CD14-positive monocyte (primary cell): ENCODE results near the gene SCAF4. TPM values are rescaled to one million over a fixed set of nuclear protein-coding genes. Genes with fewer than 3 reads are reported as not detected.

Source experiments
- DNase-seq, 3 donors: peaks; one replicate each; pipeline ENCODE4 v3.0.0-alpha.2; 2011 to 2022
- H2AFZ ChIP-seq: 2 replicates; pipeline ENCODE4 v1.6.0; 2012; ENCODE audit warnings: mild to moderate bottlenecking, low read depth, low read length, inconsistent platforms; ENCODE audit not compliant: insufficient read depth, poor library complexity, severe bottlenecking
- H3K27ac ChIP-seq, 2 donors: 1 replicate in 1 of 2; 2 replicates in 1 of 2; pipeline ENCODE4 v1.5.1; 2012 to 2013; ENCODE audit warnings: low read length in 2 of 2, control low read depth in 1 of 2, inconsistent platforms in 1 of 2, low read depth in 1 of 2, mild to moderate bottlenecking in 1 of 2
- H3K27me3 ChIP-seq, 2 donors: one replicate each; pipeline versions ENCODE4 v1.6.0 to v1.6.1; 2011 to 2013; ENCODE audit warnings: low read length in 2 of 2; ENCODE audit not compliant: control insufficient read depth in 2 of 2, insufficient read depth in 2 of 2
- H3K36me3 ChIP-seq, 2 donors: replicated peaks in 1 of 2; 1 replicate in 1 of 2; 2 replicates in 1 of 2; pipeline versions ENCODE4 v1.5.1 to v1.6.1; 2012 to 2013; ENCODE audit warnings: low read length in 2 of 2, control low read depth in 1 of 2, inconsistent platforms in 1 of 2, mild to moderate bottlenecking in 1 of 2; ENCODE audit not compliant: insufficient read depth in 2 of 2, control insufficient read depth in 1 of 2
- H3K4me1 ChIP-seq, 2 donors: 1 replicate in 1 of 2; 2 replicates in 1 of 2; pipeline versions ENCODE4 v1.5.1 to v1.6.1; 2012 to 2013; ENCODE audit warnings: low read length in 2 of 2, control low read depth in 1 of 2, inconsistent platforms in 1 of 2, mild to moderate bottlenecking in 1 of 2, moderate library complexity in 1 of 2; ENCODE audit not compliant: insufficient read depth in 2 of 2, control insufficient read depth in 1 of 2
- H3K4me2 ChIP-seq: replicated peaks from 2 replicates; pipeline ENCODE3; 2012; ENCODE audit warnings: low read length, moderate library complexity, mild to moderate bottlenecking; ENCODE audit not compliant: poor library complexity, severe bottlenecking; ENCODE audit errors: extremely low read depth
- H3K4me3 ChIP-seq, 3 experiments: fragments of 200-600 bp in 1 of 3; sonication (generic) in 1 of 3; replicated peaks in 1 of 3; 1 replicate in 2 of 3; 2 replicates in 1 of 3; pipeline ENCODE4 v1.5.1; 2011 to 2013; ENCODE audit warnings: low read length in 3 of 3, mild to moderate bottlenecking in 3 of 3, control low read depth in 2 of 3, low read depth in 2 of 3, inconsistent platforms in 1 of 3, moderate library complexity in 1 of 3
- H3K79me2 ChIP-seq: 2 replicates; pipeline ENCODE4 v1.6.0; 2012; ENCODE audit warnings: mild to moderate bottlenecking, control low read depth, inconsistent platforms, low read length, moderate library complexity; ENCODE audit not compliant: insufficient read depth
- H3K9ac ChIP-seq: 2 replicates; pipeline ENCODE4 v1.6.0; 2017; ENCODE audit warnings: low read length, mild to moderate bottlenecking; ENCODE audit not compliant: insufficient read depth, poor library complexity, severe bottlenecking
- H3K9me3 ChIP-seq, 2 donors: replicated peaks in 1 of 2; 1 replicate in 1 of 2; 2 replicates in 1 of 2; pipeline versions ENCODE4 v1.5.1 to v1.6.1; 2012 to 2013; ENCODE audit warnings: low read length in 2 of 2, control low read depth in 1 of 2; ENCODE audit not compliant: control insufficient read depth in 1 of 2, insufficient read depth in 1 of 2
- H4K20me1 ChIP-seq: 2 replicates; pipeline ENCODE4 v1.6.0; 2012; ENCODE audit warnings: mild to moderate bottlenecking, low read length, control low read depth, moderate library complexity; ENCODE audit not compliant: insufficient read depth
- H3K27ac Mint-ChIP-seq, 7 donors: one replicate each; pipeline ENCODE4 v1.8.0; 2020; ENCODE audit warnings: mild to moderate bottlenecking in 7 of 7, mixed read lengths in 7 of 7, moderate library complexity in 6 of 7, inconsistent platforms in 2 of 7
- H3K27me3 Mint-ChIP-seq, 3 donors: one replicate each; pipeline ENCODE4 v1.8.0; 2021 to 2022; ENCODE audit warnings: low read depth in 3 of 3, mild to moderate bottlenecking in 3 of 3, mixed read lengths in 3 of 3, moderate library complexity in 3 of 3, inconsistent platforms in 1 of 3
- H3K36me3 Mint-ChIP-seq, 2 donors: one replicate each; pipeline ENCODE4 v1.8.0; 2020; ENCODE audit warnings: mixed read lengths in 2 of 2, inconsistent platforms in 1 of 2, mild to moderate bottlenecking in 1 of 2
- H3K4me1 Mint-ChIP-seq: one replicate; pipeline ENCODE4 v1.8.0; 2020; ENCODE audit warnings: mild to moderate bottlenecking, mixed read lengths
- H3K4me3 Mint-ChIP-seq, 2 donors: one replicate each; pipeline ENCODE4 v1.8.0; 2020; ENCODE audit warnings: mild to moderate bottlenecking in 2 of 2, mixed read lengths in 2 of 2, moderate library complexity in 1 of 2
- H3K9me3 Mint-ChIP-seq, 7 donors: one replicate each; pipeline ENCODE4 v1.8.0; 2020 to 2022; ENCODE audit warnings: mixed read lengths in 7 of 7, mild to moderate bottlenecking in 6 of 7, moderate library complexity in 6 of 7, inconsistent platforms in 2 of 7
- CTCF ChIP-seq: fragments of 200-600 bp; IDR thresholded peaks from one replicate; pipeline ENCODE4 v1.8.0; 2022; ENCODE audit warnings: antibody characterized with exemption, mild to moderate bottlenecking
- WGBS: methylation state at CpG from one replicate; pipeline ENCODE4 v1.1.5; 2013; ENCODE audit warnings: missing lambda C conversion rate; ENCODE audit not compliant: insufficient coverage; 5-methylcytosine and 5-hydroxymethylcytosine counted together
- intact Hi-C, 2 donors: fragments of 100-400 bp; cut with micrococcal nuclease; formaldehyde crosslinking; loops; one replicate each; pipeline versions ENCODE4 v1.15.0 to v1.15.1; 2023
- polyA plus RNA-seq, 3 donors: library from polyadenylated mRNA; depleted of rRNA in 1 of 3; unstranded in 2 of 3; stranded (reverse) in 1 of 3; fragments of 300-500 nt in 2 of 3; fragments of >200 nt in 1 of 3; fragmentation: Illumina TruSeq in 2 of 3; gene quantifications; 1 replicate in 2 of 3; 2 replicates in 1 of 3; pipeline ENCODE4 v1.2.3, GENCODE V29; 2012 to 2021

The SCAF4 gene
- polyA plus RNA-seq, 3 donors: 4.6 to 28.7 (median 11.3) TPM

GRCh38 chr21:31693222-31693621 lies 38.7 kb downstream of the SCAF4 start:
- H3K9ac ChIP-seq: no peak overlapping the region
- H3K4me3 ChIP-seq: no peak overlapping the region
- Mint-ChIP-seq H3K36me3 (peaks cover 77 to 89% of the 10 kb centered on the region in 2 donors), H3K4me3 (no peak overlapping the region), H3K4me1 (no peaks in the 10 kb centered on the region), H3K9me3 (no peaks in the 10 kb centered on the region), H3K27ac (peak overlapping the region in 1 of 7 donors; percentile 61), H3K27me3 (no peaks in the 10 kb centered on the region)
- no peaks in the 10 kb centered on the region for H3K9me3 ChIP-seq
- no peak overlapping the region for H3K27ac ChIP-seq
- no peaks in the 10 kb centered on the region for H3K4me1 ChIP-seq
- H2AFZ ChIP-seq: no peak overlapping the region
- peaks cover 91 to 99% of the 10 kb centered on the region in 2 donors for H3K36me3 ChIP-seq
- peaks cover 4% of the 10 kb centered on the region for H3K79me2 ChIP-seq
- no peaks in the 10 kb centered on the region for H3K27me3 ChIP-seq
- WGBS: 100% methylated on average over 4 of the region's 16 CpGs
- H4K20me1 ChIP-seq: peaks cover 5% of the 10 kb centered on the region
- H3K4me2 ChIP-seq: no peak overlapping the region
- DNase-seq: no peak
- intact Hi-C loops: no loop called here
- no peak for TF ChIP-seq CTCF

- intact Hi-C loops: no loop called here
- H3K9me3 Mint-ChIP-seq: no peaks in the 10 kb centered on the region
These were observed 43.1 kb downstream of the SCAF4 start for GRCh38 chr21:31688603-31689368.

More at GRCh38 chr21:31688603-31689368, 43.1 kb downstream of the SCAF4 start:
- TF ChIP-seq CTCF: no peak
- no peak overlapping the region for H3K9ac ChIP-seq
- Mint-ChIP-seq H3K4me3 (no peak overlapping the region), H3K27ac (peak overlapping the region in 3 of 7 donors; percentile 58 to 68 (median 63)), H3K4me1 (no peaks in the 10 kb centered on the region), H3K36me3 (peaks cover 77 to 90% of the 10 kb centered on the region in 2 donors), H3K27me3 (peaks cover 0 to 2% (median 0%) of the 10 kb centered on the region in 3 donors)
- H2AFZ ChIP-seq: no peak overlapping the region
- H3K36me3 ChIP-seq: peaks cover 92 to 99% of the 10 kb centered on the region in 2 donors
- no peak overlapping the region for H3K4me2 ChIP-seq
- DNase-seq: no peak
- H4K20me1 ChIP-seq: peaks cover 10% of the 10 kb centered on the region
- no peaks in the 10 kb centered on the region for H3K27me3 ChIP-seq
- H3K4me3 ChIP-seq: no peak overlapping the region
- WGBS: 100% methylated on average over 1 of the region's 5 CpGs
- no peaks in the 10 kb centered on the region for H3K4me1 ChIP-seq
- H3K9me3 ChIP-seq: no peaks in the 10 kb centered on the region
- no peak overlapping the region for H3K27ac ChIP-seq
- peaks cover 4% of the 10 kb centered on the region for H3K79me2 ChIP-seq
